H1 (cell line): ENCODE results near the gene WWP2. TPM values are rescaled to one million over a fixed set of nuclear protein-coding genes. Genes with fewer than 3 reads are reported as not detected.

Experiments
- CTCF ChIA-PET: fragments of 300-600 bp; sonication (Branson Sonifier 250); formaldehyde crosslinking; loops from one replicate; lab custom pipeline; 2021; ENCODE audit not compliant: partially characterized antibody; lab: Charles Lee
- POLR2A ChIA-PET: fragments of 300-600 bp; sonication (Branson Sonifier 250); formaldehyde crosslinking; loops from one replicate; lab custom pipeline; 2021; ENCODE audit warnings: inconsistent platforms; ENCODE audit not compliant: partially characterized antibody; lab: Charles Lee
- DNase-seq, 2 experiments: peaks; one replicate each; pipeline versions ENCODE4 v3.0.0 to v3.0.0-alpha.2; 2010 to 2022; ENCODE audit warnings: low spot score in 2 of 2, low read depth in 1 of 2, mixed read lengths in 1 of 2
- FAIRE-seq: peaks from 2 replicates; lab custom pipeline; 2011; peaks lifted over from hg19 to GRCh38; lab: Jason Lieb, UNC
- H2AFZ ChIP-seq: 2 replicates; pipeline ENCODE4 v1.8.1; 2012; ENCODE audit warnings: low read length, inconsistent platforms
- H2AK5ac ChIP-seq: 2 replicates; pipeline ENCODE4 v1.6.1; 2013; ENCODE audit warnings: low read depth, low read length
- H2BK120ac ChIP-seq: replicated peaks from 2 replicates; pipeline ENCODE3; 2013; ENCODE audit warnings: low read depth, low read length, inconsistent platforms
- H2BK12ac ChIP-seq: 2 replicates; pipeline ENCODE4 v1.6.1; 2013; ENCODE audit warnings: low read depth, low read length
- H2BK15ac ChIP-seq: 2 replicates; pipeline ENCODE4 v1.6.1; 2013; ENCODE audit warnings: low read length
- H2BK20ac ChIP-seq: 2 replicates; pipeline ENCODE4 v1.6.1; 2013; ENCODE audit warnings: low read length
- H2BK5ac ChIP-seq: 2 replicates; pipeline ENCODE4 v1.6.1; 2013; ENCODE audit warnings: low read depth, low read length
- H3K14ac ChIP-seq: 2 replicates; pipeline ENCODE4 v1.6.1; 2013; ENCODE audit warnings: inconsistent platforms; ENCODE audit not compliant: insufficient read length
- H3K18ac ChIP-seq: 2 replicates; pipeline ENCODE4 v1.6.1; 2013; ENCODE audit warnings: low read length; ENCODE audit errors: extremely low read depth
- H3K23ac ChIP-seq: 2 replicates; pipeline ENCODE4 v1.6.1; 2013; ENCODE audit warnings: inconsistent platforms; ENCODE audit not compliant: insufficient read length
- H3K23me2 ChIP-seq: 2 replicates; pipeline ENCODE4 v1.6.1; 2013; ENCODE audit warnings: low read depth, low read length
- H3K27ac ChIP-seq: 2 replicates; pipeline ENCODE4 v1.6.1; 2011; ENCODE audit warnings: low read depth, low read length, inconsistent platforms
- H3K27me3 ChIP-seq, 4 experiments: replicated peaks in 1 of 4; 1 replicate in 1 of 4; 2 replicates in 3 of 4; pipeline versions ENCODE4 v1.6.1 to v1.8.1; 2011 to 2013; ENCODE audit warnings: low read length in 3 of 4, mild to moderate bottlenecking in 3 of 4, inconsistent platforms in 2 of 4, mixed read lengths in 2 of 4, moderate library complexity in 1 of 4; ENCODE audit not compliant: control insufficient read depth in 3 of 4, insufficient read depth in 3 of 4; ENCODE audit errors: extremely low read depth in 1 of 4
- H3K36me3 ChIP-seq, 4 experiments: 2 replicates each; pipeline versions ENCODE4 v1.6.1 to v1.8.1; 2011 to 2013; ENCODE audit warnings: mild to moderate bottlenecking in 4 of 4, low read length in 3 of 4, moderate library complexity in 2 of 4, control low read depth in 1 of 4, inconsistent platforms in 1 of 4; ENCODE audit not compliant: insufficient read depth in 4 of 4, control insufficient read depth in 2 of 4
- H3K4ac ChIP-seq: replicated peaks from 2 replicates; pipeline ENCODE3; 2013; ENCODE audit warnings: low read length, low read depth, mixed read lengths, inconsistent platforms; ENCODE audit not compliant: insufficient read length
- H3K4me1 ChIP-seq, 4 experiments: replicated peaks in 1 of 4; 1 replicate in 1 of 4; 2 replicates in 3 of 4; pipeline versions ENCODE4 v1.6.1 to v1.8.1; 2011 to 2013; ENCODE audit warnings: low read length in 3 of 4, inconsistent platforms in 2 of 4, mixed read lengths in 1 of 4; ENCODE audit not compliant: insufficient read depth in 4 of 4, control insufficient read depth in 3 of 4
- H3K4me2 ChIP-seq, 2 experiments: 2 replicates each; pipeline versions ENCODE4 v1.6.1 to v1.8.1; 2011 to 2013; ENCODE audit warnings: low read depth in 2 of 2, low read length in 2 of 2, control low read depth in 1 of 2, inconsistent platforms in 1 of 2, mild to moderate bottlenecking in 1 of 2; ENCODE audit not compliant: insufficient read depth in 1 of 2
- H3K4me3 ChIP-seq, 4 experiments: fragments of 200-600, 300-600 bp in 1 of 4; sonication (generic), shearing (Covaris generic), sonication (Bioruptor Twin) in 1 of 4; 2 replicates each; pipeline versions ENCODE4 v1.5.1 to v1.8.1; 2011 to 2016; ENCODE audit warnings: low read length in 4 of 4, low read depth in 3 of 4, control low read depth in 2 of 4, inconsistent platforms in 2 of 4, mild to moderate bottlenecking in 2 of 4, mixed read lengths in 1 of 4, moderate library complexity in 1 of 4; ENCODE audit not compliant: insufficient read depth in 2 of 4; ENCODE audit errors: extremely low read depth in 1 of 4
- H3K56ac ChIP-seq: replicated peaks from 2 replicates; pipeline ENCODE3; 2013; ENCODE audit warnings: low read depth, mild to moderate bottlenecking, mixed read lengths, low read length, inconsistent platforms; ENCODE audit not compliant: insufficient read length
- H3K79me1 ChIP-seq: 2 replicates; pipeline ENCODE4 v1.6.1; 2013; ENCODE audit warnings: low read depth, low read length, control low read depth
- H3K79me2 ChIP-seq, 2 experiments: 2 replicates each; pipeline versions ENCODE4 v1.6.1 to v1.8.1; 2012 to 2013; ENCODE audit warnings: low read length in 2 of 2, mild to moderate bottlenecking in 2 of 2, inconsistent platforms in 1 of 2; ENCODE audit not compliant: insufficient read depth in 2 of 2, control insufficient read depth in 1 of 2
- H3K9ac ChIP-seq, 4 experiments: replicated peaks in 1 of 4; 1 replicate in 1 of 4; 2 replicates in 3 of 4; pipeline versions ENCODE4 v1.6.1 to v1.8.1; 2011 to 2013; ENCODE audit warnings: low read depth in 3 of 4, low read length in 3 of 4, control low read depth in 2 of 4, mild to moderate bottlenecking in 2 of 4, moderate library complexity in 2 of 4, inconsistent platforms in 1 of 4; ENCODE audit errors: extremely low read depth in 1 of 4
- H3K9me3 ChIP-seq, 2 experiments: 2 replicates each; pipeline versions ENCODE4 v1.6.1 to v1.8.1; 2012 to 2013; ENCODE audit warnings: mild to moderate bottlenecking in 2 of 2, moderate library complexity in 2 of 2, control low read depth in 1 of 2, inconsistent platforms in 1 of 2, low read depth in 1 of 2, low read length in 1 of 2, mixed read lengths in 1 of 2; ENCODE audit not compliant: insufficient read depth in 2 of 2
- H4K20me1 ChIP-seq, 2 experiments: replicated peaks in 1 of 2; 2 replicates each; pipeline versions ENCODE3 to v1.8.1; 2011 to 2013; ENCODE audit warnings: inconsistent platforms in 2 of 2, low read length in 2 of 2, mild to moderate bottlenecking in 1 of 2; ENCODE audit not compliant: insufficient read depth in 2 of 2, control insufficient read depth in 1 of 2
- H4K5ac ChIP-seq: 2 replicates; pipeline ENCODE4 v1.6.1; 2013; ENCODE audit warnings: low read length, low read depth, mixed read lengths, inconsistent platforms; ENCODE audit not compliant: insufficient read length
- H4K8ac ChIP-seq: 2 replicates; pipeline ENCODE4 v1.8.0; 2013; ENCODE audit warnings: mild to moderate bottlenecking, moderate library complexity, low read length, inconsistent platforms; ENCODE audit not compliant: insufficient read depth; ENCODE audit errors: extremely low read depth
- H4K91ac ChIP-seq: replicated peaks from 2 replicates; pipeline ENCODE3; 2013; ENCODE audit warnings: low read length, mixed read lengths, inconsistent platforms; ENCODE audit not compliant: insufficient read length
- CBX8 ChIP-seq: fragments of 300-800, 300-1000 bp; sonication (generic); IDR thresholded peaks from 2 replicates; pipeline ENCODE4 v1.7.1; 2016; ENCODE audit warnings: low read depth, low read length, borderline replicate concordance
- CTCF ChIP-seq, 3 experiments: IDR thresholded peaks; 1 replicate in 2 of 3; 2 replicates in 1 of 3; pipeline versions ENCODE4 v1.5.1 to v1.6.1; 2011; ENCODE audit warnings: low read length in 3 of 3, mild to moderate bottlenecking in 3 of 3, inconsistent platforms in 2 of 3, low read depth in 1 of 3, moderate library complexity in 1 of 3; ENCODE audit not compliant: insufficient read depth in 1 of 3; ENCODE audit errors: control extremely low read depth in 1 of 3
- MAFK ChIP-seq: IDR thresholded peaks from 2 replicates; pipeline ENCODE4 v1.6.1; 2012; ENCODE audit warnings: low read depth, mild to moderate bottlenecking, improper control_type of control experiment, low read length
- POLR2AphosphoS5 ChIP-seq: IDR thresholded peaks from 2 replicates; pipeline ENCODE4 v1.6.1; 2011; ENCODE audit warnings: low read depth, low read length
- RNF2 ChIP-seq: fragments of 200-900, 300-1000 bp; sonication (generic); IDR thresholded peaks from 2 replicates; pipeline ENCODE4 v1.7.1; 2016; ENCODE audit warnings: borderline replicate concordance, low read depth, mild to moderate bottlenecking, antibody characterized with exemption, low read length; ENCODE audit not compliant: poor library complexity, severe bottlenecking; ENCODE audit errors: missing control alignments
- RXRA ChIP-seq: IDR thresholded peaks from 2 replicates; pipeline ENCODE4 v1.6.1; 2011; ENCODE audit warnings: low read depth, mild to moderate bottlenecking, low read length, moderate library complexity; ENCODE audit not compliant: insufficient read depth
- SIN3A ChIP-seq, 2 experiments: IDR thresholded peaks in 1 of 2; conservative IDR thresholded peaks in 1 of 2; 2 replicates each; pipeline ENCODE4 v1.6.1; 2011 to 2012; ENCODE audit warnings: low read length in 2 of 2, improper control_type of control experiment in 1 of 2, low read depth in 1 of 2, mild to moderate bottlenecking in 1 of 2
- SIRT6 ChIP-seq: IDR thresholded peaks from one replicate; pipeline ENCODE4 v1.7.1; 2012; ENCODE audit warnings: low read length, inconsistent platforms
- TBP ChIP-seq: IDR thresholded peaks from 2 replicates; pipeline ENCODE4 v1.6.1; 2011; ENCODE audit warnings: low read depth, low read length, improper control_type of control experiment
- TEAD4 ChIP-seq: IDR thresholded peaks from 2 replicates; pipeline ENCODE4 v1.6.1; 2012; ENCODE audit warnings: low read depth, low read length, inconsistent platforms, mixed read lengths
- YY1 ChIP-seq: IDR thresholded peaks from 2 replicates; pipeline ENCODE4 v1.6.1; 2011; ENCODE audit warnings: low read depth, mild to moderate bottlenecking, low read length
- WGBS, 2 experiments: shearing (Covaris generic) in 1 of 2; methylation state at CpG; one replicate each; pipeline versions ENCODE4 v1.1.6 to v1.1.7; 2013 to 2015; ENCODE audit warnings: low lambda C conversion rate in 2 of 2, mixed read lengths in 2 of 2, inconsistent platforms in 1 of 2, low coverage in 1 of 2, missing lambda C conversion rate in 1 of 2; ENCODE audit not compliant: insufficient replicate concordance in 2 of 2, insufficient coverage in 1 of 2, insufficient read length in 1 of 2; ENCODE audit errors: extremely low coverage in 1 of 2, missing lambda C conversion rate in 1 of 2; 5-methylcytosine and 5-hydroxymethylcytosine counted together
- polyA plus RNA-seq, 7 experiments: library from polyadenylated mRNA; depleted of rRNA in 3 of 7; stranded (reverse) in 5 of 7; unstranded in 2 of 7; fragments of >200 nt in 5 of 7; fragments of 200-250 nt in 2 of 7; gene quantifications; 1 replicate in 5 of 7; 2 replicates in 1 of 7; 4 replicates in 1 of 7; pipeline versions ENCODE4 v1.2.1 to v1.2.3, GENCODE V29; 2011 to 2013; ENCODE audit warnings: missing spikeins in 2 of 7, mixed read lengths in 2 of 7
- total RNA-seq: library from RNA; stranded (reverse); fragmentation: NEBNext Ultra II Directional; extraction: Animal tissue kit (Norgen Biotek cat#: 25700); gene quantifications from 2 replicates; pipeline ENCODE4 v1.2.1, GENCODE V29; 2021

Gene WWP2
- total and polyA plus RNA-seq, 2 of the 8 experiments (the other 6 are each of a cell fraction or from before 2014, with no cell fraction given): 14.1 to 42.2 TPM

- H2BK120ac ChIP-seq: no peak overlapping the region
- no peak overlapping the region for H2BK5ac ChIP-seq
- H3K4me2 ChIP-seq: no peak overlapping the region
- no peaks in the 10 kb centered on the region; a peak in 1 of 8 replicates for H3K36me3 ChIP-seq
- no peaks in the 10 kb centered on the region; the same call in 1 of the 2 replicates for H3K23me2 ChIP-seq
- FAIRE-seq: no peak
- H4K91ac ChIP-seq: no peak overlapping the region
- H3K79me1 ChIP-seq: no peaks in the 10 kb centered on the region; the same call in 1 of the 2 replicates
- no peaks in the 10 kb centered on the region for H3K27me3 ChIP-seq
- DNase-seq: no peak
- CTCF ChIA-PET: interaction anchor here (0.6 to 1.0 kb wide), 2 partner anchors 26 to 136 kb away, joined by 3 read pairs; no protein-coding TSS in a partner anchor
- H3K4me3 ChIP-seq: no peak overlapping the region
- H3K23ac ChIP-seq: no peak overlapping the region
- no peak overlapping the region for H3K14ac ChIP-seq
- no peak overlapping the region for H2AFZ ChIP-seq
- H2BK20ac ChIP-seq: no peak overlapping the region
- no peak overlapping the region for H4K8ac ChIP-seq
- H2AK5ac ChIP-seq: no peak overlapping the region
- POLR2A ChIA-PET: no interaction called here
- no peak overlapping the region for H3K18ac ChIP-seq
- no peak overlapping the region for H2BK15ac ChIP-seq
- 0 out of 4 replicates have a peak, but pooled peaks cover 0 to 8% of the 10 kb centered on the region in 2 experiments for H3K9me3 ChIP-seq
- no peak overlapping the region for H3K9ac ChIP-seq
- H3K4ac ChIP-seq: no peak overlapping the region
- peaks cover 0 to 1% of the 10 kb centered on the region in 2 experiments for H4K20me1 ChIP-seq
- 90% methylated on average over 2 of the region's 2 CpGs; no CpG with 5 or more reads in 1 of the 2 experiments for WGBS, 2 experiments
- no peak overlapping the region for H3K56ac ChIP-seq
- H3K27ac ChIP-seq: no peak overlapping the region
- no peak overlapping the region for H4K5ac ChIP-seq
- H2BK12ac ChIP-seq: no peak overlapping the region
- H3K79me2 ChIP-seq: peaks cover 0 to 10% of the 10 kb centered on the region in 2 experiments; a peak in 2 of 4 replicates
- H3K4me1 ChIP-seq: no peaks in the 10 kb centered on the region
- TF ChIP-seq RXRA (no peak), POLR2AphosphoS5 (no peak), RNF2 (no peak), CTCF (IDR thresholded peaks at IDR 0.05; ENCODE audit: control extremely low read depth in 1 of 3, insufficient read depth in 1 of 3, low read depth in 1 of 3, low read length in 3 of 3) (no peak), MAFK (no peak), SIRT6 (no peak), TEAD4 (no peak), TBP (no peak), SIN3A (conservative IDR thresholded peaks at IDR 0.05 in 1 of 2, IDR thresholded peaks at IDR 0.05 in 1 of 2; ENCODE audit: low read depth in 1 of 2, low read length in 2 of 2) (no peak), YY1 (no peak), CBX8 (no peak)
These were observed 17.6 kb downstream of the WWP2 start for GRCh38 chr16:69779724-69780123.
